Rectal smooth muscle tissue (tissue), 1 donor: ENCODE measurements around the gene CCDC40.

Experiments used
- H3K27ac ChIP-seq: one replicate; pipeline ENCODE4 v1.7.0; 2013; ENCODE audit warnings: low read depth, low read length, inconsistent platforms
- H3K27me3 ChIP-seq: one replicate; pipeline ENCODE4 v1.7.0; 2013; ENCODE audit warnings: low read length; ENCODE audit not compliant: control insufficient read depth, insufficient read depth
- H3K36me3 ChIP-seq: one replicate; pipeline ENCODE4 v1.7.0; 2013; ENCODE audit warnings: low read length; ENCODE audit not compliant: control insufficient read depth, insufficient read depth
- H3K4me1 ChIP-seq: one replicate; pipeline ENCODE4 v1.7.0; 2013; ENCODE audit warnings: low read length; ENCODE audit not compliant: control insufficient read depth, insufficient read depth
- H3K4me3 ChIP-seq: one replicate; pipeline ENCODE4 v1.7.0; 2013; ENCODE audit warnings: low read length
- H3K9ac ChIP-seq: one replicate; pipeline ENCODE4 v1.7.0; 2013; ENCODE audit warnings: low read length

The CCDC40 gene

DNA sequence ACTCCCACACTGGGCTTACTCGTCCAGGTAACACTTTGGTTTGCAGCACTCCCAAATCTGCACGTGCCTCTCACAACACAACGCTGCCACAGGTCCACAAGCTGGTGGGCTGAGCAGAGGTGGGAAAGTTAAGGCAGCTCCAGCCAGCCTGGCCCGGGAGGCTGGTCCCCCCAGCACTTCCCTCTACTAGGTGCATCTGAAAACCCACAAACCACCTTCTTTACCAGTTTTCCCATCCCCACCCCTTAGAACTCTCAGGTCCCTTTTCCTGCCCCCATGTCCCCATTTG lies 63.5 kb downstream of the CCDC40 start:
- Histone ChIP-seq H3K4me1 (peaks cover 7% of the 10 kb centered on the region), H3K36me3 (no peaks in the 10 kb centered on the region), H3K27ac (no peak overlapping the region), H3K27me3 (no peaks in the 10 kb centered on the region), H3K9ac (no peak overlapping the region), H3K4me3 (no peak overlapping the region)

GRCh38 chr17:80101011-80101945 lies 64.8 kb downstream of the CCDC40 start, which contains the start of gene GAA:
TSS of gene GAA (plus strand) at chr17:80101581. CDS start at chr17:80104587, 3,006 bp downstream.
- H3K9ac ChIP-seq, result peak within 1 kb of the TSS; percentile 88
- peak within 1 kb of the TSS; percentile 93 for H3K27ac ChIP-seq
- no peaks in the 10 kb centered on the region for H3K36me3 ChIP-seq
- H3K27me3 ChIP-seq, result no peaks in the 10 kb centered on the region
- peaks cover 7% of the 10 kb centered on the region for H3K4me1 ChIP-seq
- peak within 1 kb of the TSS; percentile 98 for H3K4me3 ChIP-seq

DNA sequence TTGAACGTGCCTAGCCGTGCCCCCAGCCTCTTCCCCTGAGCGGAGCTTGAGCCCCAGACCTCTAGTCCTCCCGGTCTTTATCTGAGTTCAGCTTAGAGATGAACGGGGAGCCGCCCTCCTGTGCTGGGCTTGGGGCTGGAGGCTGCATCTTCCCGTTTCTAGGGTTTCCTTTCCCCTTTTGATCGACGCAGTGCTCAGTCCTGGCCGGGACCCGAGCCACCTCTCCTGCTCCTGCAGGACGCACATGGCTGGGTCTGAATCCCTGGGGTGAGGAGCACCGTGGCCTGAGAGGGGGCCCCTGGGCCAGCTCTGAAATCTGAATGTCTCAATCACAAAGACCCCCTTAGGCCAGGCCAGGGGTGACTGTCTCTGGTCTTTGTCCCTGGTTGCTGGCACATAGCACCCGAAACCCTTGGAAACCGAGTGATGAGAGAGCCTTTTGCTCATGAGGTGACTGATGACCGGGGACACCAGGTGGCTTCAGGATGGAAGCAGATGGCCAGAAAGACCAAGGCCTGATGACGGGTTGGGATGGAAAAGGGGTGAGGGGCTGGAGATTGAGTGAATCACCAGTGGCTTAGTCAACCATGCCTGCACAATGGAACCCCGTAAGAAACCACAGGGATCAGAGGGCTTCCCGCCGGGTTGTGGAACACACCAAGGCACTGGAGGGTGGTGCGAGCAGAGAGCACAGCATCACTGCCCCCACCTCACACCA lies 65.7 kb downstream of the CCDC40 start:
- peak overlapping the region; percentile 50 for H3K27ac ChIP-seq
- H3K9ac ChIP-seq, result peak overlapping the region; percentile 88
- H3K27me3 ChIP-seq, result no peaks in the 10 kb centered on the region
- H3K36me3 ChIP-seq, result no peaks in the 10 kb centered on the region
- H3K4me1 ChIP-seq, result peaks cover 7% of the 10 kb centered on the region
- H3K4me3 ChIP-seq, result peak overlapping the region; percentile 98

DNA sequence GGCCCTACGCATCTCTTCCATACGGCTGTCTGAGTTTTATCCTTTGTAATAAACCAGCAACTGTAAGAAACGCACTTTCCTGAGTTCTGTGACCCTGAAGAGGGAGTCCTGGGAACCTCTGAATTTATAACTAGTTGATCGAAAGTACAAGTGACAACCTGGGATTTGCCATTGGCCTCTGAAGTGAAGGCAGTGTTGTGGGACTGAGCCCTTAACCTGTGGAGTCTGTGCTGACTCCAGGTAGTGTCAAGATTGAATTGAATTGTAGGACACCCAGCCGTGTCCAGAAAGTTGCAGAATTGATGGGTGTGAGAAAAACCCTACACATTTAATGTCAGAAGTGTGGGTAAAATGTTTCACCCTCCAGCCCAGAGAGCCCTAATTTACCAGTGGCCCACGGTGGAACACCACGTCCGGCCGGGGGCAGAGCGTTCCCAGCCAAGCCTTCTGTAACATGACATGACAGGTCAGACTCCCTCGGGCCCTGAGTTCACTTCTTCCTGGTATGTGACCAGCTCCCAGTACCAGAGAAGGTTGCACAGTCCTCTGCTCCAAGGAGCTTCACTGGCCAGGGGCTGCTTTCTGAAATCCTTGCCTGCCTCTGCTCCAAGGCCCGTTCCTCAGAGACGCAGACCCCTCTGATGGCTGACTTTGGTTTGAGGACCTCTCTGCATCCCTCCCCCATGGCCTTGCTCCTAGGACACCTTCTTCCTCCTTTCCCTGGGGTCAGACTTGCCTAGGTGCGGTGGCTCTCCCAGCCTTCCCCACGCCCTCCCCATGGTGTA lies 66.4 kb downstream of the CCDC40 start:
- Histone ChIP-seq H3K4me3 (no peak overlapping the region), H3K4me1 (peaks cover 7% of the 10 kb centered on the region), H3K27ac (no peak overlapping the region)

GRCh38 chr17:80103449-80104085 lies 67.1 kb downstream of the CCDC40 start:
- H3K27ac ChIP-seq, result no peak overlapping the region
- no peak overlapping the region for H3K4me3 ChIP-seq
- no peak overlapping the region for H3K9ac ChIP-seq
- no peaks in the 10 kb centered on the region for H3K27me3 ChIP-seq
- H3K4me1 ChIP-seq, result peaks cover 7% of the 10 kb centered on the region
- H3K36me3 ChIP-seq, result no peaks in the 10 kb centered on the region

More for the DNA sequence above, 66.4 kb downstream of the CCDC40 start:
- no peak overlapping the region for H3K9ac ChIP-seq
- H3K36me3 ChIP-seq, result no peaks in the 10 kb centered on the region
- H3K27me3 ChIP-seq, result no peaks in the 10 kb centered on the region

DNA sequence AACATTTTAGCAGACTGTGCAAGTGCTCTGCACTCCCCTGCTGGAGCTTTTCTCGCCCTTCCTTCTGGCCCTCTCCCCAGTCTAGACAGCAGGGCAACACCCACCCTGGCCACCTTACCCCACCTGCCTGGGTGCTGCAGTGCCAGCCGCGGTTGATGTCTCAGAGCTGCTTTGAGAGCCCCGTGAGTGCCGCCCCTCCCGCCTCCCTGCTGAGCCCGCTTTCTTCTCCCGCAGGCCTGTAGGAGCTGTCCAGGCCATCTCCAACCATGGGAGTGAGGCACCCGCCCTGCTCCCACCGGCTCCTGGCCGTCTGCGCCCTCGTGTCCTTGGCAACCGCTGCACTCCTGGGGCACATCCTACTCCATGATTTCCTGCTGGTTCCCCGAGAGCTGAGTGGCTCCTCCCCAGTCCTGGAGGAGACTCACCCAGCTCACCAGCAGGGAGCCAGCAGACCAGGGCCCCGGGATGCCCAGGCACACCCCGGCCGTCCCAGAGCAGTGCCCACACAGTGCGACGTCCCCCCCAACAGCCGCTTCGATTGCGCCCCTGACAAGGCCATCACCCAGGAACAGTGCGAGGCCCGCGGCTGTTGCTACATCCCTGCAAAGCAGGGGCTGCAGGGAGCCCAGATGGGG lies 68.0 kb downstream of the CCDC40 start:
- Histone ChIP-seq H3K4me3 (no peak overlapping the region), H3K27me3 (no peaks in the 10 kb centered on the region), H3K9ac (no peak overlapping the region), H3K4me1 (peaks cover 7% of the 10 kb centered on the region), H3K36me3 (no peaks in the 10 kb centered on the region), H3K27ac (no peak overlapping the region)

- Histone ChIP-seq H3K27ac (no peak overlapping the region), H3K36me3 (no peaks in the 10 kb centered on the region), H3K27me3 (no peaks in the 10 kb centered on the region), H3K4me1 (peaks cover 7% of the 10 kb centered on the region), H3K9ac (no peak overlapping the region), H3K4me3 (no peak overlapping the region)
Measured at GRCh38 chr17:80104956-80105375, 68.5 kb downstream of the CCDC40 start.

GRCh38 chr17:80105762-80106161 lies 69.3 kb downstream of the CCDC40 start:
- Histone ChIP-seq H3K36me3 (no peaks in the 10 kb centered on the region), H3K4me3 (no peak overlapping the region), H3K27ac (no peak overlapping the region), H3K27me3 (no peaks in the 10 kb centered on the region), H3K4me1 (peaks cover 4% of the 10 kb centered on the region), H3K9ac (no peak overlapping the region)

DNA sequence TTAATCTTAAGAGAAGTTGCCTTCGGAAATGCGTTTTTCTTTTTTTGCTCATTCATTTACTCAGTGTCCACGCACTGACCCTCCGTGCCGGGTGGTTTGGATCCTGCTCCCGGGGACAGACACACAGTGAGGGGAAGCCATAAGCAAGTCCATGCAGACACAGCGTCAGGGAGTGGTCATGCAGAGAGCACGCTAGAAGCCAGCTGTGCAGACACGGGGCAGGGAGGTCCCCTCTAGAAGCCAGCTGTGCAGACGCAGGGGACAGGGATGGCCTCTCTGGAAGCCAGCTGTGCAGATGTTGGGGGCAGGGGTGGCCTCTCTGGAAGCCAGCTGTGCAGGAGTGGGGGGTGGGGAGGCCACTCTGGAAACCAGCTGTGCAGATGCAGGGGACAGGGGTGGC lies 69.7 kb downstream of the CCDC40 start:
- no peak overlapping the region for H3K9ac ChIP-seq
- no peak overlapping the region for H3K4me3 ChIP-seq
- H3K27ac ChIP-seq, result no peak overlapping the region
- H3K27me3 ChIP-seq, result no peaks in the 10 kb centered on the region
- H3K4me1 ChIP-seq, result peaks cover 4% of the 10 kb centered on the region
- H3K36me3 ChIP-seq, result no peaks in the 10 kb centered on the region

- no peak overlapping the region for H3K9ac ChIP-seq
- no peaks in the 10 kb centered on the region for H3K27me3 ChIP-seq
- no peak overlapping the region for H3K27ac ChIP-seq
- peaks cover 4% of the 10 kb centered on the region for H3K4me1 ChIP-seq
- no peaks in the 10 kb centered on the region for H3K36me3 ChIP-seq
- H3K4me3 ChIP-seq, result no peak overlapping the region
Measured at GRCh38 chr17:80106751-80107150, 70.3 kb downstream of the CCDC40 start.

GRCh38 chr17:80107231-80108021 lies 71.0 kb downstream of the CCDC40 start:
- no peak overlapping the region for H3K4me3 ChIP-seq
- no peaks in the 10 kb centered on the region for H3K36me3 ChIP-seq
- no peaks in the 10 kb centered on the region for H3K4me1 ChIP-seq
- no peak overlapping the region for H3K27ac ChIP-seq
- H3K9ac ChIP-seq, result no peak overlapping the region
- no peaks in the 10 kb centered on the region for H3K27me3 ChIP-seq
